Measurements from ENCODE around the gene OSBPL10.

Gene OSBPL10

GRCh38 chr3:31614162-31614921 lies 366.7 kb downstream of the OSBPL10 start:
- DNase-seq (ENCODE audit: low read depth): no peak

- DNase-seq (ENCODE audit: low read depth): no peak
These were observed 367.4 kb downstream of the OSBPL10 start for GRCh38 chr3:31613654-31614053.

DNA sequence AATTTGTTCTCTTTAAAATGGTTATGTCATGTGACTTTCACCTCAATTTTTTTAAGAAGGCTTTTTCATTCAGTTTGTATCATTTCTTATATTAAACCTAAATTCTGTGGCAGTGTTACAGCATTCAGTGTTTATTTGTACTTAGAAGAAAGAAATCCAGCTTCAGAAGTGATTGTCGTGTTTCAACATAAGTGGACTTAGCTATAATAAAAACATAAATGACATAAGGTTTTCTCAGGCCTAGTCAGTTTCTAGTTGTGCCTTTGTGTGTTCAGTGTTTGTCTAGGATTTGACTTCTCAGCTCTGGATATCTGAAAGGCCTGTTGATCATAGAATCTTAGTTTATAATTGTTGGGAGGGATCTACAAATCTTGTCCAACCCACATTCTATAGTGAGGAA lies 367.9 kb downstream of the OSBPL10 start:
- DNase-seq (ENCODE audit: low read depth): no peak
